Gastrocnemius medialis (tissue), 4 donors: ENCODE results near the gene MNX1. TPM values are rescaled to one million over a fixed set of nuclear protein-coding genes. Genes with fewer than 3 reads are reported as not detected.
A peak's percentile ranks its signal among the peaks of the same experiment; 100 is the strongest.

ENCODE experiments used
- ATAC-seq, 2 donors: fragments of 150-250 bp; one replicate each; pipeline ENCODE4 v1.9.1; 2016
- DNase-seq, 2 donors: peaks; one replicate each; pipeline ENCODE4 v3.0.0-alpha.2; 2019
- H3K27ac ChIP-seq, 4 donors: fragments of 200-600 bp; sonication (generic); 1 replicate in 1 of 4; 2 replicates in 3 of 4; pipeline ENCODE4 v1.5.1; 2016 to 2018; ENCODE audit warnings: mild to moderate bottlenecking in 2 of 4, moderate library complexity in 1 of 4
- H3K27me3 ChIP-seq, 3 donors: fragments of 200-600 bp; sonication (generic) in 2 of 3; 1 replicate in 1 of 3; 2 replicates in 2 of 3; pipeline versions ENCODE4 v1.5.1 to v1.6.0; 2016 to 2019; ENCODE audit warnings: mild to moderate bottlenecking in 1 of 3, moderate library complexity in 1 of 3
- H3K36me3 ChIP-seq, 2 donors: fragments of 200-600 bp; sonication (generic) in 1 of 2; one replicate each; pipeline ENCODE4 v1.5.1; 2017 to 2018
- H3K4me1 ChIP-seq, 2 donors: fragments of 200-600 bp; sonication (generic) in 1 of 2; one replicate each; pipeline ENCODE4 v1.5.1; 2016 to 2017; ENCODE audit warnings: mild to moderate bottlenecking in 2 of 2
- H3K4me3 ChIP-seq, 4 donors: fragments of 200-600 bp; sonication (generic) in 3 of 4; 1 replicate in 1 of 4; 2 replicates in 3 of 4; pipeline ENCODE4 v1.5.1; 2016 to 2019; ENCODE audit warnings: mild to moderate bottlenecking in 2 of 4
- H3K9me3 ChIP-seq, 3 donors: fragments of 200-600 bp; sonication (generic) in 2 of 3; 1 replicate in 1 of 3; 2 replicates in 2 of 3; pipeline ENCODE4 v1.5.1; 2016 to 2019
- CTCF ChIP-seq, 5 experiments: fragments of 450-650 bp in 3 of 5; fragments of 200-600 bp in 2 of 5; sonication (generic) in 2 of 5; IDR thresholded peaks in 4 of 5; conservative IDR thresholded peaks in 1 of 5; 1 replicate in 4 of 5; 2 replicates in 1 of 5; pipeline ENCODE4 v1.5.1; 2016 to 2019; ENCODE audit warnings: antibody characterized with exemption in 5 of 5, mild to moderate bottlenecking in 3 of 5, moderate library complexity in 3 of 5
- POLR2A ChIP-seq, 2 donors: fragments of 450-650 bp; IDR thresholded peaks; one replicate each; pipeline ENCODE4 v1.6.1; 2017; ENCODE audit warnings: antibody characterized with exemption in 2 of 2, mild to moderate bottlenecking in 2 of 2, moderate library complexity in 2 of 2
- in situ Hi-C, 4 donors: fragments of 200-750 bp; cut with MboI; loops; one replicate each; pipeline versions ENCODE4 v1.15.0 to v1.8.0; 2017; ENCODE audit warnings: low sequenced_read_pairs in 4 of 4
- intact Hi-C: fragments of 100-400 bp; cut with DNase I; formaldehyde crosslinking; loops from one replicate; pipeline ENCODE4 v1.15.1; 2023; ENCODE audit warnings: low total_unique reads
- total RNA-seq, 4 donors: library from RNA; depleted of rRNA; stranded (reverse); fragments of >200 nt; gene quantifications; one replicate each; pipeline versions ENCODE4 v1.1.0 to v1.2.3, GENCODE V29; 2016

The MNX1 gene
- total RNA-seq, 4 donors from 2014 or later: 0.16 to 0.20 TPM; not detected in 2

- no peaks in the 10 kb centered on the region for H3K36me3 ChIP-seq
- H3K27me3 ChIP-seq: no peaks in the 10 kb centered on the region
- H3K4me1 ChIP-seq: peaks cover 0 to 6% of the 10 kb centered on the region in 2 donors
- H3K4me3 ChIP-seq: peak overlapping the region in 1 of 4 donors; percentile 11
- ATAC-seq (peak; percentile 78 to 80), DNase-seq (peak in 1 of 2 donors; percentile 46)
- intact Hi-C loops: no loop called here
- TF ChIP-seq POLR2A (IDR thresholded peaks at IDR 0.05) (no peak), CTCF (IDR thresholded peaks at IDR 0.05 in 4 of 5, conservative IDR thresholded peaks at IDR 0.05 in 1 of 5) (no peak)
- no peaks in the 10 kb centered on the region for H3K9me3 ChIP-seq
- in situ Hi-C loops: no loop called here
- peak overlapping the region; percentile 45 to 69 (median 59) for H3K27ac ChIP-seq
Measured at GRCh38 chr7:156984174-156984891, 26.1 kb downstream of the MNX1 start.

GRCh38 chr7:156979711-156980110 lies 30.8 kb downstream of the MNX1 start:
- Histone ChIP-seq H3K36me3 (no peaks in the 10 kb centered on the region), H3K27me3 (no peaks in the 10 kb centered on the region), H3K9me3 (no peaks in the 10 kb centered on the region), H3K27ac (no peak overlapping the region), H3K4me1 (peaks cover 0 to under 1% of the 10 kb centered on the region in 2 donors), H3K4me3 (no peak overlapping the region)
- TF ChIP-seq CTCF (IDR thresholded peaks at IDR 0.05 in 4 of 5, conservative IDR thresholded peaks at IDR 0.05 in 1 of 5): no peak
- no peak for TF ChIP-seq POLR2A (IDR thresholded peaks at IDR 0.05)
- ATAC-seq (no peak), DNase-seq (no peak)
- intact Hi-C loops (no loop called here), in situ Hi-C loops (loop anchor here in 1 of 4 donors (10.0 kb wide), 1 partner anchor 295 kb away; no protein-coding TSS in a partner anchor)

DNA sequence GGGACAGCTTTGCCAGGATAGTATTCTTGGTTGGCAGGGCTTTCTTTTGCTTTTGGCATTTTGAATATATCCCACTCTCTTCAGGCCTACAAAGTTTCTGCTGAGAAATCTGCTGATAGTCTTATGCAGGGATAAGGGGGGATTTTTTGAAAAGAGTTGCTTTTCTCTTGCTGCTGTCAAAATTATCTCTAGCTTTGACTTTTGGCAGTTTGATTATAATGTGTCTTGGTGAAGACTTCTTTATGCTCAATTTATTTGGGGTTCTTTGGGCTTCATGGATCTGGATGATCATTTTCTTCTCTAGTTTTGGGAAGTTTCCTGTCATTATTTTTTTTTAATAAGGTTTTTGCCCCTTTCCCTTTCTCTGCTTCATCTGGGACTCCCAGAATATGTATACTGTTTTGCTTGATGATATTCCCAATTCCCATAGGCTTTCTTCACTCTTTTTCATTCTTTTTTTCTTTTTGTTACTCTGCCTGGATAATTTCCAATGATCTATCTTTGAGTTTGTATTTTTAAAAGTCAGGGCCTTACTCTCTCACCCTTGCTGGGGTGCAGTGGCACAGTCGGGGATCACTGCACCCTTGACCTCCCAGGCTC lies 31.4 kb downstream of the MNX1 start:
- ATAC-seq: no peak
- no peak for DNase-seq
- H3K4me3 ChIP-seq: no peak overlapping the region
- in situ Hi-C loops: loop anchor here in 1 of 4 donors (10.0 kb wide), 1 partner anchor 296 kb away; no protein-coding TSS in a partner anchor
- no peaks in the 10 kb centered on the region for H3K9me3 ChIP-seq
- H3K4me1 ChIP-seq: no peaks in the 10 kb centered on the region
- no peaks in the 10 kb centered on the region for H3K27me3 ChIP-seq
- H3K36me3 ChIP-seq: no peaks in the 10 kb centered on the region
- no peak overlapping the region for H3K27ac ChIP-seq
- intact Hi-C loops: no loop called here
- no peak for TF ChIP-seq CTCF (IDR thresholded peaks at IDR 0.05 in 4 of 5, conservative IDR thresholded peaks at IDR 0.05 in 1 of 5)

DNA sequence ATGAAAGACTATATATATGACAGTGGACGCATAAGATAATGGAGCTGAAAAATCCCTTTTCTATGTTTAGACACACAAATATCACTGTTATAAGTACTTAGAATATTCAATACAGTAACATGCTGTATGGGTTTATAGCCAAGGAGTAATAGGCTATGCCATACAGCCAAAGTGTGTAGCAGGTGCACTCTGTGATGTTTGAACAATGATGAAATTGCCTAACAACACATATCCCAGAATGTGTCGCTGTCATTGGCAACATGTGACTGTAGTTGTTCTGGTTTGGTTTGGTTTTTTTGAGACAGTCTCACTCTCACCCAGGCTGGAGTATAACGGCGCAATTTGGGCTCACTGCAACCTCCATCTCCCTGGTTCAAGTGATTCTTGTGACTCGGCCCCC lies 34.8 kb downstream of the MNX1 start:
- intact Hi-C loops: no loop called here
- DNase-seq (no peak), ATAC-seq (no peak)
- Histone ChIP-seq H3K4me1 (no peaks in the 10 kb centered on the region), H3K27ac (no peak overlapping the region), H3K36me3 (peaks cover 0 to 11% of the 10 kb centered on the region in 2 donors), H3K9me3 (no peaks in the 10 kb centered on the region), H3K27me3 (no peaks in the 10 kb centered on the region), H3K4me3 (no peak overlapping the region)
- in situ Hi-C loops: loop anchor here in 1 of 4 donors (10.0 kb wide), 1 partner anchor 299 kb away; no protein-coding TSS in a partner anchor
- no peak for TF ChIP-seq POLR2A (IDR thresholded peaks at IDR 0.05)
- no peak for TF ChIP-seq CTCF (IDR thresholded peaks at IDR 0.05 in 4 of 5, conservative IDR thresholded peaks at IDR 0.05 in 1 of 5)
